HG03378 (cell line): ENCODE measurements around the gene CAVIN3.

Source experiments
- ATAC-seq: cut with Tn5 transposase; IDR thresholded peaks from one replicate; pipeline ENCODE4 v1.9.1; 2021; ENCODE audit warnings: mild to moderate bottlenecking, moderate library complexity; ENCODE audit not compliant: unreplicated experiment

The CAVIN3 gene

GRCh38 chr11:6273188-6273587, 47.1 kb downstream of the CAVIN3 start:
- ATAC-seq: no peak

- no peak for ATAC-seq
These were observed 48.7 kb downstream of the CAVIN3 start for GRCh38 chr11:6271598-6271997.

- ATAC-seq: no peak
These were observed 49.6 kb downstream of the CAVIN3 start for GRCh38 chr11:6270584-6271246.

- ATAC-seq: no peak
These were observed 50.3 kb downstream of the CAVIN3 start for GRCh38 chr11:6269994-6270393.
